DMS53 treated with DMSO at 0.1 percent for 48 hours (cell line): ENCODE measurements around the gene FBXO15.

ENCODE experiments used
- DNase-seq: peaks from one replicate; lab custom pipeline; 2025; ENCODE audit not compliant: unreplicated experiment; lab: John Stamatoyannopoulos, UW

FBXO15 gene, protein sequence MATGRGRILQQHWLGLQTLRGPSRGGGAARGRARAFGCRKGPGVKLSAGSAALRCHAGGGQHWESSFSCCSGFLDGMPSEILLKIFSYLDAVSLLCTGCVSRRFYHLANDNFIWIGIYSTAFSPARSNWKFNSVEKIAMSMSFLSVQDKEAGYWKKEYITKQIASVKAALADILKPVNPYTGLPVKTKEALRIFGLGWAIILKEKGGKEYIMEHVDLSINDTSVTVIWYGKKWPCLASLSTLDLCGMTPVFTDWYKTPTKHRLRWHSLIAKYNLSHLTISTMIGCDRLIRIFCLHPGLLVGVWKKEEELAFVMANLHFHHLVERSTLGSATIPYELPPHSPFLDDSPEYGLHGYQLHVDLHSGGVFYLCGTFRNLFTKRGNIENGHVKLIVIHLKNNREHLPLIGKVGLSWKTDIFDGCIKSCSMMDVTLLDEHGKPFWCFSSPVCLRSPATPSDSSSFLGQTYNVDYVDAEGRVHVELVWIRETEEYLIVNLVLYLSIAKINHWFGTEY

DNA sequence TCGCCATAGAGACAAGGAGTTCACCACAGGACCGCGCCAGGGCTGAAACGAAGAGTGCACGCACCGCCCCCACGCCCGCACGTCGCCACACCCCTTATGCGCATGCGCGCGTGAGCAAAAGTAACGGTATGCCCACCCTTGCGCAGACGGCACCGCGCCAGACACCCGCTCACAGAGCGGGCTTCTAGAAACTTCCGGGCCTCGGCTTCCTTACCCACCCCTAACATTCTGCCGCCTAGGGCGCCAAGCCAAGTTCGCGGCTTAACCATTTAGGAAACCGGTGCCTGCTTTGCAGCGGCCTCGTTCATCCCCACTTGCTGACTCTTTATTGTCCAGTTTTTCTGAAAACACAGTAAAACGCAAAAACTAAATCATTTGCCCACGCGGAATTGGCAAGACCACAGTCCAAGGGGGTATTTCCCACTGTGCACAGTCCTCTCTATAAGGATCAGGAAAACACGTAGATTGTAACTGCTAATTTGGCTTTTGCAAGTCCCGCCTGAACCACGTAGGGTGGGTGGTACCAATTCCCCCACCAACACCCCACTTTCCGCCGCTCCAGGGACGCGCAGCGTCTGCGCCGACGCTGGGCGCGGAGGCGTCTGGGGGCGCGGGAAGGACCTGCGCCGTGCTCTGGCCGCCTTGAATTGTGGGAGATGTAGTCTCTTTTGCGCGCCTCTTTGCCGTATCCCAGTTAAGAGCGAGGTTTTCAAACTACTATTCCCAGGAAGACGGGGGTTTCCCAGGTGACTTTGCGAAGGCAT lies at the start of gene FBXO15, which contains the start of gene TIMM21:
TSS of gene FBXO15 (minus strand) at position 56 of the 764 bp plus-strand sequence. CDS start at position 7, 49 bp downstream.
TSS of gene TIMM21 (plus strand) at position 745 of the 764 bp plus-strand sequence. CDS start 286 bp downstream, outside the sequence.
- DNase-seq: peak; percentile 99

DNA sequence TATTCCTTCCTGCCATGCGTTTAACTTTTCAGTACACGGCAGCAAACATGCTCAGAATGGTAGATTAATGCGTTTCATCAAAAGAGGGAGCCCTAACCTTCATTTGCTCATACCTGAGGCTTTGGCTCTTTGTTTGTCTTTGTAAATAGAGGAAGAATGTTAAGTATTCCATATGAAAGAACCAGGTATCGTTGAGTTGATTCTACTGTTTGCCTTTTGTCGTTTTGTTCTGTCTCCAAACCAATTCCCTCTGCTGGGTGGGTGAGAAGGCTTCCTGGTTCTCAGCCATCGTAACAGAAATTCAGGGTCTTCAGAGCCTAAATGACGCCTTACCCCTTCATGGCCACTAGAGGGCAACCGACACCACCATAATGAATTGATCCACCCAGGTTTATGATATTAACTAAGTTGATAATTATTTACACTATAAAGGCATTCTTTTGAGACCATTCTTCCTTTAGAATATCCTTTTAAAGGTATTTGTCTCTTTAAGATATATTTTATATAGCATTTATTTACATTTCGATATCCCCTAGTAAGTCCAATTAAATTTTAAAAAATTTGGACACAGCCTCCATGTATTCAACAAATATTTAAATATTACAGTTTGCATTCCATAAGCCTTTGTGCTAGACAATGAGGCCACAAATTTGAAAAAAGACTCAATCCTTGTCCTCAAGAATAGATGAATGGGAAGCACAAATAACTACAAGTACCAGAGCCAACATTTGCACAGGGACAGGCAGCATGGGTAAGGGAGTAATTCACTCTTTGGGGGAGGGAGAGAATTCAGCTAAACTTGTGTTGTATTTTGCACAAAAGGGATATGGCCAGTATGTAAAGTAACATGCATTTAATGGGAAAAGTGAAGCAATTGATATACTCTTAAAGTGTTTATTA lies 48.8 kb upstream of the FBXO15 start:
- peak; percentile 90 for DNase-seq

DNA sequence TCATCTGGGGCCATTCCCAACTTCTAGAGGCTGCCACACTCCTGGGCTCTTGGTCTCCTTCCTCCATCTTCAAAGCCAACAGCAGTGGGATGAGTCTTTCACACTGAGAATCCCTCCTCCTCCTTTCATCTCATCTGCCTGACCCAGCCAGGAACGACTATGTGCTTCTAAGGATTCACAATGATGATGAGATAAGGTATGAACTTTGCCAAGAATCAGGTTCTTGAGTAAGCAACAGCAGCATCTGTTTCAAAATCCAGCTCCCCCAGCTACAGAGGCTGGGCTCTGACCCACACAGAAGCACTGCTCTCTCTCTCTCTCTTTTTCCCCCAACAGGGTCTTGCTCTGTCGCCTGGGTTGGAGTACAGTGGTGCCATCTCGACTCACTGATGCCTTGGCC lies 47.1 kb upstream of the FBXO15 start:
- DNase-seq: no peak

DNA sequence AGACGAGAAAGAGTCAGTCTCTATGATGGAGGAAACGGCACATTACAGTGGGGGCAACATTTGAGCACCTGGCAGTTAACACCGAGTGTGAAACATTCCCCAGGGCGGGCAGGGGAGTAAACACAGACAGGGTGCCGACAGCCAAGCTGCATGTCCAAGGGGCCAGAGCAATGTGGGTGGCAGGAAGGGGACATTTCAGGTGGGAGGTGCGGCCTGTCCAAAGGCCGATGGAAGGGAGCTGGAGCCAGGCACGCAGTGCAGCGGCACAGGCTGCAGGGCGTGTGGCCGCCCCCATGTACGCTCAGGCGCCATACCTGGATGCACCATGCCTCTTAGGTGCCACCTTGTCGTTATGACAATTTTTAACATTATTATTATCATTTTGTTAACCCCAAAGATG lies 43.9 kb upstream of the FBXO15 start:
- no peak for DNase-seq

DNA sequence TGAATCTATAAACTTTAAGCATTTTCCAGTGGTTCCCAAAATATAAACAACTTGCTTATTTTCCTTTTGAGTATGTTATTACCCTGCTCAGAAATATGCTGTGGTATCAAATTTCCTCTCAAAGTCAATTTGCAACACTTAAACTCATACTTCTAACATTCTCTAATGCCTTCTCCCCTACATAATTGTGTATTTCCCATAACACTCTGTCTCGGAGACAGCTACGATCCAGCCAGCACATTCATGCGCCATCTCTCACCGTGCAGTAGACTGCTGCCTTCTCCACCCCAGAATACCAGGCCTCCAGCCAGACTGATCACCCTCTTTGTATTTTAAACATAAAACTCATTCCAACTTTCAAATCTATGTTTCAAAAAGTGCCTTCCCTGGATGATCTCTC lies 42.5 kb upstream of the FBXO15 start:
- DNase-seq: no peak

DNA sequence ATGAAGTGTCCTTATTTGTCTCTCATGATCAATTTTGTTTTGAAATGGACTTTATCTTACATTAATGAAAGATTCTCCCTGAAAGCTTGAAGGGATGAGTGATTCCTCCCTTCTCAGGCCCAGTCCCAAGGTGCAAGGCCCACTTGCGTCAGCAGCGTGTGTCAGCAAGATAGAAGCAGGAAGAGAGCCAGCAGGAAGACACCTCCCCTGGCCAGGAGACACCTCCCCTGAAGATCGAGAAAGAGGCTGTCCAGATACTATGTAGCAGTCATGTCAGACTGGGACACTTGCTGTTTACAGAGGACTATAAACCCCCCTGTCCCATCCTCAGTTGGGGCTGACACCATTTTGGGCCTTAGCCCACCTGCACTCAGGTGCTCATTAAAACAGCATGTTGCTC lies 39.0 kb upstream of the FBXO15 start:
- no peak for DNase-seq

DNA sequence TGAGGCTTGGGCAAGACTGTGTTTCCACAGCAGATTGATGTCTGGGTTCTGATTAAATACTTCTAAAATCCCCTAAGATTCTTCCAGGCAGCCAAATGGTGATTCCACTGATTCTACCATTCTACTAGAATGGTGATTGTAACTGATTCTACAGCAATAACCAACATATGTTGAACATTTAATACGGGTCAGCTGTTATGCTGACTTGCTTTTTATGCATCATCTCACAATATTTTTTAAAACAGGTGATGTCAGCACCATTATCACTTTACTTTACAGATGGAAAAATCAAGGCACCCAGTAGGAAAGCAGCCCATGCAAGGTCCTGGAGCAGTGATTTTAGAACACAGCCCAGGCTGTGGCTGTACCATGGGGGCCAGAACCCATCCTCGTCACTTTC lies 38.2 kb upstream of the FBXO15 start:
- DNase-seq: no peak

DNA sequence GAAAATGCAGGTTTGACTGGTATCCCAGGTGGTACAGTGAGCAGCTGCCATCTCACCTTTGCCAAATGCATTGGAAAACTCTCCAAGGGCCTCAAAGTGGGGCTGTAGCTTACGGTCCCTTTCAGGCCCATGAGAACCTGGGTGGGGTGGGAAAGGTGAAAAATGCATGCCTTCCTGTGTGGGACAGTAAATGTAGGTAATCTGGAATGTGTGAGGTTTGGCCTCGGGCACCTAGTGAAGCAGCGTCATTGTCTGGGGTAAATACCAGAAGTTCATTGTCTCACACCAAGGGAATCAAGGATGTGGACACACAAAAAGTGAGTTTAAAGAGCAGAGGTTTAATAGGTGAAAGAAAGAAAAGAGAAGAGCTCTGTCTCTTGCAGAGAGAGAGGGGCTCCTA lies 37.2 kb upstream of the FBXO15 start:
- no peak for DNase-seq

DNA sequence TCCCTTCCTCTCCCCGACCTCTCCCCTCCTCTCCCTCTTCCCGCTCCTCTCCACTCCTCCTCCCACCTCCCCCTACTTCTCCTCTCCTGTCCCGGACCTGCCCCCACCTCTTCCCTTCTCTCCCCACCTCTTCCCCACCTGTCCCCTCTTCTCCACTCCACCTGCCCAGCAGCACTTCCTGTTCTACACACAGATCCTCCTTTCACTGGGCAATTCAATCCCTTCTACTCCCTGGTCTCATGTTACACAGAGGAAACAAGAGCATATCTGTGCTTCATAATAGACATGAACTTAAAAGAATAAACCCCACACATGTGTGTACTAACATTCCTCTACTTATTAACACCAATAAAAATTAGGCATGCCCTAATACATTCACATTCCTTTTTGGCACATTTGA lies 35.5 kb upstream of the FBXO15 start:
- peak; percentile 96 for DNase-seq

DNA sequence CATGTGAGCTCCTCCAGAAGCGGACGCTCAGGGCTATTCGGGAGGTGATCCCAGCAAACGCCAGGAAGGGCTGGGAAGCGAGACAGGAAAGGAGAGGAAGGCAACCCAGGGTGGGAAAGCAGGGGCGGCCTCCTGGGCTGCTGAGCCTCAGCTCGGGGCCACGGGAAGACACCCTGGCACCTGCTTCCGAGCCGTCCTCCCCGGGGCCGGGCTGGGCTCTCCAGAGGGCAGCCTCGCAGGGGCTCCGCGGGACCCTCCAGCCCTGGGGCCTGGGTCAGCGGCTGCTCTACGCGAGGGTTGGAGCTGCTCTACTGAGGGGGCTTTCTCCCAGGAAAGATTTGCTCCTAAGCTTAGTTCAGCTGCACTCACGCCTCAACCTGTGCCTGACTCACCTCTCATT lies 34.7 kb upstream of the FBXO15 start:
- DNase-seq: no peak

DNA sequence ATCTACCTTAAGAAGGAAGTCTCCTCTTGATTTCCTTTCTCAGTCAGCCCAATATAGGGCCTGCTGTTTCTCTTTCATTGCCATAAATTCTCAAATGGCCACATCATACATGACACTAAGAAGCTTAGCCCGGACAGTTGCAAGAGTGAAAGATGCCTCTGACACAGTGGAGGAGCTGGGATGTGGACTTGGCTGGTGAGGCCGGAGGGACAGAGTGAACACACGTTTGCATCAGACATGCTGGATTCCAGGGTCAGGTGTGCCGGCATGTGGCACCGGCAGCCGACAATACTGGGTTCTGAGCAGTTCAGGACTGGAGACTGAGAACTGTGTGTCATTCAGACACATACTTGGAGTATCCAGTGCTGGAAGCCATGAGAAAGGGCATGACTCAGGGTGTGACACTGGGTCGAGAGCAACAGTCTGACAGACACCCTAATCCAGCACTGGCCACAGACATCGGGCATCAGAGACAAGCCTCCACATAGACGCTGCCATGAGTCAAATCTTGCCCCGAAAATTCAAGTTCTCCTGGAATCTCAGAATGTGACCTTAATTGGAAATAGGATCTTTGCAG lies 32.1 kb upstream of the FBXO15 start:
- DNase-seq: no peak

DNA sequence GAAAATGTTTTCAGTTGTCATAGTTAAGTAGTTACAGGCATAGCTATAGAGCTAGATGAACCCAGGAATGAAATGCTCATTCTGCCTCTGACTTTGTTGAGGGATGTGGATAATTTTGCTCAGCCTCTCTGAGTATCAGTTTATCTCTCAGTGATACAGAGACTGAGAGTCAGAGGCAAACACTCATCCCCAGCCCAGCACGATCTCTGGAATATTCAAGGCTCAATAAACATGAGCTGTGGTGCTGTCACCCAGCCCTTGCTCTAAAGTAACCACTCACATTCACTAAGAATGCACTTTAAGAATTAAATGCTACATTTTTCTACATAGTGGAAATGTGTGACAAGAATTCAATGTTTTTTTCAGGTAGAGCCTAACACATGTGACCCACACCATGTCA lies 31.2 kb upstream of the FBXO15 start:
- no peak for DNase-seq

DNA sequence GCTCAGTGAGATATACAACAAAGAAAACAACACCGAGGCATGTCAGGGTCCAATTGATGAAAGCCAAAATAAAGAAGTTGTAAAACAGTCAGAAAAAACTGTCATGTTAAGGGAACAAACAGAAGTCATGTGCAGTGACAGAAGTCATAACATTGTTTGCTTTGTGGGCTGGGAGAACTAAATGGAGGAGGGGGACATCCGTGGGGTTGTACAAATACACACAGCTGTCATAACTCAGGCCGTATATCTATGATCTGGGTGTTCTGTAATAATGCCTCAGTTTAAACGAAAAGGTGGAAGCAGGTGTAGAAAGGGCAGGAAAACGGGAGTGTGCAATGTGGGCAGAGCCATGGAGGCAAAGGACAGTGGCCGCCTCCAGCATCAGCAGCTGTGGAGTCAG lies 28.0 kb upstream of the FBXO15 start:
- DNase-seq: peak; percentile 58

DNA sequence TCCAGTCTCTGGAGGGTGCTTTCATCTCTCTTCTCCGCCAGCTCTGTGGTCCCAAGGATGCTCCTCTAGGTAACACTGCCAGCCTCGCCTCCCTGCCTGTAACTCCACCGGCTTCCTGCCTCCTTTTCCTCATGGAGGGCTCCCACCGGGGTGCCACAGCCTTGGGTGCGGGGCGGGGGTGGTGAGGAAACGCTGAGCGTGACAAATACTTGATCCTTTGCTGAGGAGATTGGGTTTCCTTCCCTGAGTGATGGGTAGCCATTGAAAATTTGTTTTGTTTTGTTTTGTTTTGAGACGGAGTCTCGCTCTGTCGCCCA lies 25.8 kb upstream of the FBXO15 start:
- DNase-seq: no peak

DNA sequence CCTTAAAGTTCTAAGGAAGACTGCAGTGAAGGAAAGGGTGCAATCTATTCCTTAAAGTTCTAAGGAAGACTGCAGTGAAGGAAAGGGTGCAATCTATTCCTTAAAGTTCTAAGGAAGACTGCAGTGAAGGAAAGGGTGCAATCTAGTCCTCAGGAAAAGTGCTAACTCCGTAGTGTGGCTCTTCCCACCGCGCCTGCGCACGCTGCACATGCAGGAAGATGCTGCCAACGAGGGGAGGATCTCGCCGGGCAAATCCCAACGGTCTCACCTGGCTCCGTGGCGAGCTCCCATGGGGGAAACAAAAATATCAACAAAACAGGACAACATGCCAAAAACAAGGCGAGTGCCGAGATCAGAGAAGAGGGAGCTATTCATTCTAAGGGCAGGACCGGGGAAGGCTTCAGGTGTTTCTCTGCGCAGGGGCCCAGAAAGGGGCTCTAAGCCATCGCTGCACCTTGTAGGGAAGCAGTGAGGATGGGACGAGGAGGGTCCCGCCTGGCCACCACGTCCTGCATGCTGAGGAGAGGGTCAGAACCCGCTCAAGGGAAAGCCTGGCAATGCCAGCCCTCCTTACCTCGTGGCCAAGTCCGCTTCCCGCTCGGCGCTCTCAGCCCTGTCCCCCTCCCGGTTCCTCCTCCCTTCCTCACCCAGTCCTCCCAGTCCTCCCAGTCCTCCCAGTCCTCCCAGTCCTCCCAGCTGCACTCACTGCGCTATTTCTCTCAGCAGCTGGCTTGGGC lies 25.2 kb upstream of the FBXO15 start:
- DNase-seq: peak; percentile 57

DNA sequence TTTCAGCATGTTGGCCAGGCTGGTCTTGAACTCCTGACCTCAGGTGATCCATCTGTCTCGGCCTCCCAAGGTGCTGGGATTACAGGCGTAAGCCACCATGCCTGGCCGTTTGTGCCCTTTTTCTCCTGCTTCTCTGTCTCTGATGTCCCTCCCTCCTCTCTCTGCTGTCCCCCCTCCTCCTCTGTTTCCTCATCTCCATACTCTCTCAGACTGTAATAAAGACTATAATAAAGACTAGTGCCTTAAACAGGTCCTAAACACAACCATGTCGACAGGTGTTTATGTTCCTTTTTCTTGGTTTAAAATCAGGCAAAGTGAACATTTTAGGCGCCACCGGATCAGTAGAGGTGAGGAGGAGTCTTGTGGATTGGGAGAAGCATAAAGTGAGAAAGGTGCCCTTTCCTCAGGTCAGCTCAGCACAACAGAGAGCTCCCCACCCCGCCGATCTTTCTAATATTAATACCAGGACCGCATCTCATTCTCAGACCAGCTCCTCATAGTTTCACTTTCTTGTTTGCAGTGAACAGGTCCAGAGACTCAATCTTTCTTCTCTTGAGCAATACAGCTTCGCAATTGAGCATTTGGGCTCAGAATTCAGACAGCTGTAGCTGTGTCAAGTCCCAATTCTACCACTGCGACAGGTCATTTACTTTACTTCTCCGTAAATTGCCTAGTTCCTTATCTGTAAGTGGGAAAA lies 24.4 kb upstream of the FBXO15 start:
- peak; percentile 16 for DNase-seq

DNA sequence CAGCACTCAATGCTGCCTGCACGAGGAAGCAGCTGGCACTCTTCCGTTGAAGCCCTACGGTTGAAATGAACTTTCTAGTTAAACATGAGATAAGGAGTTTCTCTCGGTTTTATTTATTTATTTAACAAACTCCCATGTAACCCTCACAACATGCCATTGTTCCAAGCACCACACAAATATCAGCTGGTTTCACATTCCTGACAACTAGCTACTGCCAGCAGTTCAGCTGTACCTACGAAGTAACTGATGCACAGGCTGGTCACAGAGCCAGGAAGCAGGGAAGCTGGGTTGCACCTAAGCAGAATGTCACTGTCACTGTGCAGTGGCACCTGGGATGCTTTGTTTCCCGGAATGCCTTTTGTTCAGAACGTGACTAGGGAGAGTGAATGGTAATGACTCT lies 18.8 kb upstream of the FBXO15 start:
- DNase-seq: no peak

DNA sequence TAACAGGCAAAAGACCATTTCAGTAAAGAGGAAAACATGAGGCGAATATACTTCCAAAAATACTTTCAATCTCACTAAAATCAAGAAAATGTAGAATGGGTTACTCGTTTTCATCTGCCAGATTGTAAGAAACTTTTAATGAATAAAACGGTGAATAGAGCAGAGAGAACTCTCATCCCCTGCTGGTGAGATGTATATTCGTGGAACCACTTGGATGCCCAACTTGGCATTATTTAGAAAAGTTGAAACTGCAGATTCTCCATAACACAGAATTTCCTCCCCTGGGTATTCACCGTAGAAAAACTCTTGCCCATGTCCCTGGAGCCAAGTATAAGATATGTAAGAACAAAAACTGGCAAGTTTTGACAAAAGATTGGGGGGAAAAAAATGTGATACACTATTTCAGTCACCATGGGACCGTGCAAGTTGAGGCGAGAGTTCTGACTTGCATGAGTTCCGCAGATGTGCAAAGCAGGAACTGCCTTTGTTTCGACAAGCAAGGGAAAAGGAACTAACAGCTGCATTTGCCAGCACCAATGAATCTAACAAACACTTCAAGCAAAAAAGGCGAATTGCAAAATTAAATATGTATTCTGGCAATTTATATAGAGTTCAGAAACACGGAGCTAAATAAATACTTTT lies 15.5 kb upstream of the FBXO15 start:
- no peak for DNase-seq

DNA sequence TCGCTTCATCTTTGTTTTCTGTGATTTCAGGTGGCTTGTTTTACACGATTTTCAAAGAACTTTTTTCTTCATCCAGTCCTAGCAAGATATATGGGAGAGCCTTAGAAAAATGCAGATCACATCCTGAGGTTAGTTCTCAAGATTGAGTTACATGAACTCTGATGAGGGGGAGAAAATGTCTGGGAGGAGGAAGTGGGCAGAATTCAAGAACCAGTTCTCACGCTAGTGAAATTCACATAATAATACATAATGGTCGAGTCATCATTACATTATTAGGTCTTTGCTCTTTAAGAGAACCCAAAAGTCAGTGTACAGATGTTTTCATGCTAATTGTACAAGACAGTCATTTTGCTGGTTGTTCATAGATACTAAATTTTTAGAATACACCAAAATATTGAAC lies 7.6 kb upstream of the FBXO15 start:
- DNase-seq: no peak
